ENCODE measurements around the gene SMO. TPM values are rescaled to one million over a fixed set of nuclear protein-coding genes. Genes with fewer than 3 reads are reported as not detected.
"Not testable (repeated sequence)": the region's sequence is repeated elsewhere in the genome, so short reads cannot be mapped to it uniquely, and the experiment has no call there.

The SMO gene
- total RNA-seq, 1 donor from 2014 or later = 24.8 TPM

DNA sequence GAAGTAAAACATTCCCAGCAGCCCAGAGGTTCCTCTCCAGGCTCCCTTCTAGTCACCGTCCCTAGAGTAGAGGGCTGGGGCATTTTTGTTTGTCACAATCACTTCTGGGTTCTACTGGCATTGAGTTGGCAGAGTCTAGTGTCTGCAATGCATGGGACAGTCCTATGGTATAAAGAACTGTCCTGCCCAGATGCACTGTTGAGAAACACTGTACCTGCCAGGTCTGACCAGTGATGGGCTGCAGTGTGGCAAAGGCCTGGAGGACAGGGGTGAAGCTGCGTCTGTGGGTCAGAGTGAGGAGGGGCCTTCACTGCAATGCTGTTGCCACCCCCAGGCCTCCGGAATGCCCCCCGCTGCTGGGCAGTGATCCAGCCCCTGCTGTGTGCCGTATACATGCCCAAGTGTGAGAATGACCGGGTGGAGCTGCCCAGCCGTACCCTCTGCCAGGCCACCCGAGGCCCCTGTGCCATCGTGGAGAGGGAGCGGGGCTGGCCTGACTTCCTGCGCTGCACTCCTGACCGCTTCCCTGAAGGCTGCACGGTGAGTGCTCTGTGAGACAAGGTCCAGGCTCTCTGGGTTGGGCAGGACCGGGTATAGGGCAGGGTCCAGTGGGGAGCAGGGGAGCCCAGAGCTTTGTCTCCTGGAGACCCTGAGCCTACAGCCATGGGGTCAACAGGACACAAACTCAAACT lies 14.8 kb downstream of the SMO start:
- peak; percentile 45 for DNase-seq (ENCODE audit: low spot score)
- intact Hi-C loops (cut with DNase I) = no loop called here
- peak; percentile 38 for ATAC-seq

DNA sequence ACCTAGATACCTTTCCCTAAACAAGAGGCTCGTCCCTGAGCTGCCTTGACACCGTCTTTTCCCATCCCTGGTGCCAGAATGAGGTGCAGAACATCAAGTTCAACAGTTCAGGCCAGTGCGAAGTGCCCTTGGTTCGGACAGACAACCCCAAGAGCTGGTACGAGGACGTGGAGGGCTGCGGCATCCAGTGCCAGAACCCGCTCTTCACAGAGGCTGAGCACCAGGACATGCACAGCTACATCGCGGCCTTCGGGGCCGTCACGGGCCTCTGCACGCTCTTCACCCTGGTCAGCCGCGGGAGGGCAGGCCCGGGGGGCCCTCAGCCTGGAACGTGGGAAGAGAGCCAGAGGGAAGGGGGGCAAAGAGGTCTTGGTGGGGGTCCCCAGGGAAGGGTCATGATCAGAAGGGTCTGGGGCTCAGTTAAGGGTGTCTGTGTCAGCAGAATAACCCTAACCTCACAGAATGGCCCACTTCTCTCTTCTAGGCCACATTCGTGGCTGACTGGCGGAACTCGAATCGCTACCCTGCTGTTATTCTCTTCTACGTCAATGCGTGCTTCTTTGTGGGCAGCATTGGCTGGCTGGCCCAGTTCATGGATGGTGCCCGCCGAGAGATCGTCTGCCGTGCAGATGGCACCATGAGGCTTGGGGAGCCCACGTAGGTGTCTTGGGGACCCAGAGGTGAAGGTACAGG lies 16.8 kb downstream of the SMO start:
- DNase-seq (ENCODE audit: low spot score) = no peak
- no peak for ATAC-seq
- intact Hi-C loops (cut with DNase I) = no loop called here

DNA sequence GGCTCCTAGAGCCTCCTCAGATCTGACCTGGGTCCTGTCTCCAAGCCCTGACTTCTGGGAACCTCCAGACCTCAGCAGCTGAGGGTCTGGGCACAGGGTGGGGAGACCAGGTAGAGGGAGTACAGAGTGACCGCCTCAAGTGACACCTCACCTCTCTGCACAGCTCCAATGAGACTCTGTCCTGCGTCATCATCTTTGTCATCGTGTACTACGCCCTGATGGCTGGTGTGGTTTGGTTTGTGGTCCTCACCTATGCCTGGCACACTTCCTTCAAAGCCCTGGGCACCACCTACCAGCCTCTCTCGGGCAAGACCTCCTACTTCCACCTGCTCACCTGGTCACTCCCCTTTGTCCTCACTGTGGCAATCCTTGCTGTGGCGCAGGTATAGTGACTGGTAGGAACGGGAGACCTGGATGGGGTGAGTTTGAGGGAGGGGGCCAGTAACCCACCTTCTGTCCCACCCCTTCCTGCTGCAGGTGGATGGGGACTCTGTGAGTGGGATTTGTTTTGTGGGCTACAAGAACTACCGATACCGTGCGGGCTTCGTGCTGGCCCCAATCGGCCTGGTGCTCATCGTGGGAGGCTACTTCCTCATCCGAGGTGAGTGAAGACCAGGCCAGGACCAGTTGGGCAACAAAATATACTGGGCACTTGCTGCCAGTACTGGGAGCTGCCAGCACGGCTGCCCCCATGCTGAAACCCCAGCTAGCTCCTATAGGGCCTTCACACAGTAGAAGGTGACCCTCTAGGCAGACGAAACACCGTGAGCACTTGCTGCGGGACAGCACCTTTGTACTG lies 17.8 kb downstream of the SMO start:
- intact Hi-C loops (cut with DNase I) = no loop called here
- ATAC-seq = no peak
- DNase-seq (ENCODE audit: low spot score) = no peak

DNA sequence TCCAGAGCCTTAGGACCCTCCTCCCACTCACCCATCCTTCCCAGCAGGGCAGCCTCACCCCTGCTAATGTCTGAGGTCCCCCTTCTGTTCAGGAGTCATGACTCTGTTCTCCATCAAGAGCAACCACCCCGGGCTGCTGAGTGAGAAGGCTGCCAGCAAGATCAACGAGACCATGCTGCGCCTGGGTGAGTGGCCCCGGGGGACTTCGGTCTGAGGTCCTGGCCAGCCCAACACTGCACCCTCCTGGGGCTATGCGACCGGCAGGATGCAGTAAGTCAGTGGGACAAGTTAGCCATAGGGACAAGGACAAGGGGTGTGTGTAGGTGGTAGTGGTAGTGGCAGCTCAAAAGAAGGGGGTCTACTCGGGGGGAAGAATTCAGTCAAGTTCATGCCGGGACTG lies 20.2 kb downstream of the SMO start:
- ATAC-seq (no peak), DNase-seq (ENCODE audit: low spot score) (no peak)
- intact Hi-C loops (cut with DNase I) = loop anchor here (2.0 kb wide), 1 partner anchor 40 kb away; no protein-coding TSS in a partner anchor

DNA sequence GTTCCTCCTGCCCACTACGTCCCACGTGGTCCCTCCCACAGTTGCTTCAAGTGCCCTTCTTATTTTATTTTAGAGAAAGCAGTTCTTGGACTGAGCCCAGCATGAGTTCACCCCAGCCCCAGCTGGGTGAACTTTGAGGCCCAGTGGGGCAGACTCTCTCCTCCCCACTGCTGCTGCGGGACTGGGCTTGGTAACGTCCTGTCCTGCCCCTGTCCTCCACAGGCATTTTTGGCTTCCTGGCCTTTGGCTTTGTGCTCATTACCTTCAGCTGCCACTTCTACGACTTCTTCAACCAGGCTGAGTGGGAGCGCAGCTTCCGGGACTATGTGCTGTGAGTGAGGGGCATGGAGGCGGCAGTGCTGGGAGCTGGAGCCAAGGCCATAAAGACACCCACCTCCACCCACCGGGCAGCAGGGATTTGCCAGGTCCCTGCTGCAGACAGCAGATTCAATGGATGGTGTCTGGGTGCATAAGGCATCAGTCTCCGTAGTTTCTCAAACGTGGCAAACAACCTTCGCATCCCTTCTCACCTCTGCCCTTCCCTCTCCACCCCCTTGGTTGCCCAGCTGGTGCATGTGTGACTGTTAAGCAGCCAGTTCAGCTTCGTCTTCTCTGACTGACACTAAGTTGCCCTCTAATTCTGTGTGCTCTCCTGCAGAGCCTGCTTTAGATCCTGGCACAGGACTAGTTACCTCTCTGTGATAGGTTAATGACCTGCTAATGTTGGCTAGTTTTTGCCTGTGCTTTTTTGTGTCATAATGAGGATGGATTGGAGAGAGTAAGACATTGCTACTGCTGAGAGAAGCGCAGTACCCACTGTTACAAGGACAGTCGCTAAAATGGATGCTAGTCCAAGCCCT lies 20.9 kb downstream of the SMO start:
- intact Hi-C loops (cut with DNase I) = loop anchor here (2.0 kb wide), 1 partner anchor 40 kb away; no protein-coding TSS in a partner anchor
- DNase-seq (ENCODE audit: low spot score) = no peak
- ATAC-seq = peak; percentile 21

DNA sequence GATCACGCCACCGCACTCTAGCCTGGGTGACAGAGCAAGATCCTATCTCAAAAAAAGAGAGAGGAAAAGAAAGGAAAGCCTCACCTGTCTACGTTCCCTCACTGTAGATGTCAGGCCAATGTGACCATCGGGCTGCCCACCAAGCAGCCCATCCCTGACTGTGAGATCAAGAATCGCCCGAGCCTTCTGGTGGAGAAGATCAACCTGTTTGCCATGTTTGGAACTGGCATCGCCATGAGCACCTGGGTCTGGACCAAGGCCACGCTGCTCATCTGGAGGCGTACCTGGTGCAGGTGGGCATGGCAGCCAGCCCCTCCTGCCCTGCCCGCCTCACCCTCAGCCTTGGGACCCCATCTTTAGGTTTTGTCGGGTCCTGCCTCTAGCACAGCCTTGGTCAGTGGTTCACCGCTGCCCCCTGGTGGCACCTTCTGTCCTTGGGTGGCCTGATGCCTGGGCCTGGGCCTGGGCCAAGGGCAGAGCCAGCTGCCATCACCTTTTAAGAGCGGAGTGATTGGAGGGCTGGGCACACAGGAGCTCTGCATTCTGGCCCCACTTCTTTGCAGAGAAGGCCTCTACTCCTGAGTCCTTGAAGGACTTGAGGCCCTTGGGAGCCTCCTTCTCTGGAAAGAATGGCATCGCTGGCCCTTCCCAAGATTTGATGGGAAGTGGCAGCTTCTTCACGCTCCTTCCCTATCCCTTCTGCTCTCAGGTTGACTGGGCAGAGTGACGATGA lies 22.0 kb downstream of the SMO start:
- ATAC-seq (peak; percentile 85), DNase-seq (ENCODE audit: low spot score) (peak; percentile 91)
- intact Hi-C loops (cut with DNase I) = loop anchor here (10.0 kb wide), 1 partner anchor 254 kb away; no protein-coding TSS in a partner anchor

DNA sequence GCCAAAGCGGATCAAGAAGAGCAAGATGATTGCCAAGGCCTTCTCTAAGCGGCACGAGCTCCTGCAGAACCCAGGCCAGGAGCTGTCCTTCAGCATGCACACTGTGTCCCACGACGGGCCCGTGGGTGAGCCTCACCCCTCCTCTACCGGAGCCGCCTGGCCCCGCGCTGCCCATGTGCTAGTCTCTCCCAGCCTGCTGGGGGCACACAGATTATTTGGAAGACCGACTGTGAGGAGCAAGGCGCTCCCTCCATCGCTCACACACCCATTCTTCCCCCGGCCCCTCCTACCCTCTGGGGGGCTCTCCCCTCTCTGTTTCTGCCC lies 22.5 kb downstream of the SMO start:
- intact Hi-C loops (cut with DNase I) = loop anchor here (10.0 kb wide), 1 partner anchor 254 kb away; no protein-coding TSS in a partner anchor
- DNase-seq (ENCODE audit: low spot score) = no peak
- ATAC-seq = peak; percentile 6

DNA sequence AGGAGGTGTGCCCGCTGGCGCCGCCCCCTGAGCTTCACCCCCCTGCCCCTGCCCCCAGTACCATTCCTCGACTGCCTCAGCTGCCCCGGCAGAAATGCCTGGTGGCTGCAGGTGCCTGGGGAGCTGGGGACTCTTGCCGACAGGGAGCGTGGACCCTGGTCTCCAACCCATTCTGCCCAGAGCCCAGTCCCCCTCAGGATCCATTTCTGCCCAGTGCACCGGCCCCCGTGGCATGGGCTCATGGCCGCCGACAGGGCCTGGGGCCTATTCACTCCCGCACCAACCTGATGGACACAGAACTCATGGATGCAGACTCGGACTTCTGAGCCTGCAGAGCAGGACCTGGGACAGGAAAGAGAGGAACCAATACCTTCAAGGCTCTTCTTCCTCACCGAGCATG lies 23.7 kb downstream of the SMO start:
- intact Hi-C loops (cut with DNase I) = loop anchor here (10.0 kb wide), 1 partner anchor 253 kb away; no protein-coding TSS in a partner anchor
- ATAC-seq (no peak), DNase-seq (ENCODE audit: low spot score) (no peak)

DNA sequence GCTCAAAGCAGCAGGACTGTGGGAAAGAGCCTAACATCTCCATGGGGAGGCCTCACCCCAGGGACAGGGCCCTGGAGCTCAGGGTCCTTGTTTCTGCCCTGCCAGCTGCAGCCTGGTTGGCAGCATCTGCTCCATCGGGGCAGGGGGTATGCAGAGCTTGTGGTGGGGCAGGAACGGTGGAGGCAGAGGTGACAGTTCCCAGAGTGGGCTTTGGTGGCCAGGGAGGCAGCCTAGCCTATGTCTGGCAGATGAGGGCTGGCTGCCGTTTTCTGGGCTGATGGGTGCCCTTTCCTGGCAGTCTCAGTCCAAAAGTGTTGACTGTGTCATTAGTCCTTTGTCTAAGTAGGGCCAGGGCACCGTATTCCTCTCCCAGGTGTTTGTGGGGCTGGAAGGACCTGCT lies 24.2 kb downstream of the SMO start:
- DNase-seq (ENCODE audit: low spot score) (no peak), ATAC-seq (no peak)
- intact Hi-C loops (cut with DNase I) = loop anchor here (10.0 kb wide), 1 partner anchor 252 kb away; no protein-coding TSS in a partner anchor

DNA sequence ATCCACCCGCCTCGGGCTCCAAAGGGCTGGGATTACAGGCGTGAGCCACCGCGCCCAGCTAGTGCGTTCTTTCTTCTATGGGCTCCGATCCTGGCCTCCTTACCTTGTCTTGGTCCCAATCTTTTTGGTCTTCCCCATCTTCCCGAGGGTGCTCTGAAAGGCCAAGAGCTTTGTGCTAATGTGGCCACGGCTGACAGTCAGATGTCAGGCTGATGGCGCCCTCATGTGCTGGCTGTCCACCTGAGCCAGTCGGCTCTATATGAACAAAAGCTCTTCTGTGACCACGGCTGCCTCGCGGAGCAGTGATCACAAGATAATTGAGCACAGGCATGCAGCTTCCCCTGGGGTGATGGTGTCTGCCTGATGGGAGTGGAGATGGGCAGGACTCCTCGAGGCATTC lies 25.4 kb downstream of the SMO start:
- ATAC-seq (peak; percentile 54), DNase-seq (ENCODE audit: low spot score) (no peak)
- intact Hi-C loops (cut with DNase I) = loop anchor here (10.0 kb wide), 1 partner anchor 251 kb away; no protein-coding TSS in a partner anchor

DNA sequence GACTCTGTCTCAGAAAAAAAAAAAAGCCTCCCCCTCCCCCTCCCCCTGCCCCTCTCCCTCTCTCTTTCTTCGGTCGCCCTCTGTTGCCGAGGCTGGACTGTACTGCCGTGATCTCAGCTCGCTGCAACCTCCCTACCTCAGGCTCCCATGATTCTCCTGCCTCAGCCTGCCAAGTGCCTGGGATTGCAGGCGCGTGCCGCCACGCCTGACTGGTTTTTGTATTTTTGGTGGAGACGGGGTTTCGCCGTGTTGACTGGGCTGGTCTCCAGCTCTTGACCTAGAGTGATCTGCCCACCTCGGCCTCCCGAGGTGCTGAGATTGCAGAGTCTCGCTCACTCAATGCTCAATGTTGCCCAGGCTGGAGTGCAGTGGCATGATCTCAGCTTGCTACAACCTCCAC lies 27.3 kb downstream of the SMO start:
- intact Hi-C loops (cut with DNase I) = loop anchor here (10.0 kb wide), 1 partner anchor 249 kb away; no protein-coding TSS in a partner anchor
- not testable (repeated sequence) for DNase-seq (ENCODE audit: low spot score); ATAC-seq

DNA sequence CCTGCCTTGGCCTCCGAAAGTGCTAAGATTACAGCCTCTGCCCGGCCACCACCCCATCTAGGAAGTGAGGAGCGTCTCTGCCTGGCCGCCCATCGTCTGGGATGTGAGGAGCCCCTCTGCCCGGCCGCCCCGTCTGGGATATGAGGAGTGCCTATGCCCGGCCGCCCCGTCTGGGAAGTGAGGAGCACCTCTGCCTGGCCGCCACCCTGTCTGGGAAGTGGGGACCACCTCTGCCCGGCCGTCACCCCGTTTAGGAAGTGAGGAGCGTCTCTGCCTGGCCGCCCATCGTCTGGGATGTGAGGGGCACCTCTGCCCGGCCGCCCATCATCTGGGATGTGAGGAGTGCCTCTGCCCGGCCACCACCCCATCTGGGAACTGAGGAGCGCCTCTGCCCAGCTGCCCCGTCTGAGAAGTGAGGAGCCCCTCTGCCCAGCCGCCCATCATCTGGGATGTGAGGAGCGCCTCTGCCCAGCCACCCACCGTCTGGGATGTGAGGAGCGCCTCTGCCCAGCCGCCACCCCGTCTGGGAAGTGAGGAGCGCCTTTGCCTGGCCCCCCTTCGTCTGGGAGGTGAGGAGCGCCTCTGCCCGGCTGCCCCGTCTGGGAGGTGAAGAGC lies 27.8 kb downstream of the SMO start:
- ATAC-seq; DNase-seq (ENCODE audit: low spot score): not testable (repeated sequence)
- intact Hi-C loops (cut with DNase I) = loop anchor here (10.0 kb wide), 1 partner anchor 249 kb away; no protein-coding TSS in a partner anchor

DNA sequence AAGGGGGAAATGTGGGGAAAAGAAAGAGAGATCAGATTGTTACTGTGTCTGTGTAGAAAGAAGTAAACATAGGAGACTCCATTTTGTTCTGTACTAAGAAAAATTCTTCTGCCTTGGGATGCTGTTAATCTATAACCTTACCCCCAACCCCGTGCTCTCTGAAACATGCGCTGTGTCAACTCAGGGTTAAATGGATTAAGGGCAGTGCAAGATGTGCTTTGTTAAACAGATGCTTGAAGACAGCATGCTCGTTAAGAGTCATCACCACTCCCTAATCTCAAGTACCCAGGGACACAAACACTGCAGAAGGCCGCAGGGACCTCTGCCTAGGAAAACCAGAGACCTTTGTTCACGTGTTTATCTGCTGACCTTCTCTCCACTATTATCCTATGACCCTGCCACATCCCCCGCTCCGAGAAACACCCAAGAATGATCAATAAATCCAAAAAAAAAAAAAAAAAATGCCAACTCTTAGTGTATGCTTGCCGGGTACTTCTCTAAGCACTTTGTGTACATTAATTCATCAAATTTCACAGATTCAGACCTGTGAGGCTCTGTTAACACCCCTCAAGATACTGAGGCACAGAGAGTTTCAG lies 28.5 kb downstream of the SMO start:
- intact Hi-C loops (cut with DNase I) = loop anchor here (10.0 kb wide), 1 partner anchor 248 kb away; no protein-coding TSS in a partner anchor
- ATAC-seq; DNase-seq (ENCODE audit: low spot score): not testable (repeated sequence)

DNA sequence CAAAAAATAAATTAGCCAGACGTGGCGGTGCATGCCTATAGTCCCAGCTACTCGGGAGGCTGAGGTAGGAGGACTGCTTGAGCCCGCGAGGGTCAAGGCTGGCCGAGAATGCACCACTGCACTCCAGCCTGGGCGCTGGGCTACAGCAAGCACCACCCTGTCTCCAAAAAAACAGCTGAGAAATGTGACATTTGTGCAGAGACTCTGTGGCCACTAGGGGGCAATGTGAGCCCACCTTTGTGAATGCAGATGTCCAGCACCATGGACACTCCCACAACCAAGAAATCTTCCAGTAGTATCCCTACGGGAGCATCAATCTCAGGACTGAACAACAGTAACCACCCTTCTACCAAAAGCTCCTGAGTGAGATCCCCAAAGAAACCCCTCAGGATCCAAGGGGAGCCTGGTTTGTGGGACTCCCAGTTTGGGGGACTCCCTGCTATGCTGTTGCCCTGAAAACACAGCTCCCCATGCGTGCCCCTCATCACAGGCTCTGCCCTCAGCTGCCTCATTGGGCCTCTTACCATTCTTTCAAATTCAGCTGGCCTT lies 30.2 kb downstream of the SMO start:
- ATAC-seq = peak; percentile 91
- intact Hi-C loops (cut with DNase I) = loop anchor here (10.0 kb wide), 1 partner anchor 246 kb away; no protein-coding TSS in a partner anchor
- peak; percentile 94 for DNase-seq (ENCODE audit: low spot score)

DNA sequence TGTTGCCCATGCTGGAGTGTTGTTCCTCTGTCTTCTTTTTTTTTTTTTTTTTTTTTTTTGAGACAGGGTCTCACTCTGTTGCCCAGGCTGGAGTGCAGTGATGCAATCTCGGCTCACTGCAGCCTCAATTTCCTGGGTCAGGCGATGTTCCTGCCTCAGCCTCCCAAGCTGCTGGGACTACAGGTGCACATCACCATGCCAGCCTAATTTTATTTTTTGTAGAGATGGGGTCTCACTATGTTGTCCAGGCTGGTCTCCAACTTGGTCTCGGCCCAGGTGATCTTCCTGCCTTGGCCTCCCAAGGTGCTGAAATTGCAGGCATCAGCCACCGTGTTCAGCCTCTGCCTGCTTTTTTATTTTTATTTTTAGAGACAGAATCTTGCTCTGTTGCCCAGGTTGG lies 30.7 kb downstream of the SMO start:
- DNase-seq (ENCODE audit: low spot score); ATAC-seq: not testable (repeated sequence)
- intact Hi-C loops (cut with DNase I) = loop anchor here (10.0 kb wide), 1 partner anchor 246 kb away; no protein-coding TSS in a partner anchor

DNA sequence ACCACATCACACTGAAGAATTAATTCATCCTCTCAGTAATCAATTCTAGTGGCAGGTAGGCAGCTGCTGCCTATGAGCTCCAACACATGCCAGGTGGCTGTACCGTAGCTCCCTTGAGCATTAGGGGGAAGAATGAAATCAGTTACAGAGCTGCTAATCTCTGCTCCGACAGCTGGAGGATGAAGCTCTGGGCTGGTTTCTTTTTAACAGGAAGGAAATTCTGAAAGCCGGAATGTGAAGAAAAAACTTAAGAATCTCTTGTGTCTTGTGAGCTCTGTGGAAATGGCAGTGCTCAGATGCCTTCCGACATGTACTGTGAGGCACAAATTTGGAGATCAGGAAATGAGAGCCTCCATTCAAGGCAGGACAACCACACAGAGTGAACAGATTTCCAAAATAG lies 33.6 kb downstream of the SMO start:
- intact Hi-C loops (cut with DNase I) = loop anchor here (10.0 kb wide), 1 partner anchor 73 kb away; no protein-coding TSS in a partner anchor

More for the DNA sequence above, 33.6 kb downstream of the SMO start:
- no peak for ATAC-seq
- DNase-seq (ENCODE audit: low spot score) = no peak
